NCI-H1694 treated with DMSO at 0.1 percent for 48 hours (cell line): ENCODE measurements around the gene ERC2.

Experiments
- DNase-seq: peaks from one replicate; lab custom pipeline; 2025; lab: John Stamatoyannopoulos, UW

ERC2 gene

GRCh38 chr3:55678546-55679216 lies 789.6 kb downstream of the ERC2 start:
- DNase-seq, result no peak

- no peak for DNase-seq
Measured at GRCh38 chr3:55676643-55677042, 791.6 kb downstream of the ERC2 start.

- no peak for DNase-seq
Measured at GRCh38 chr3:55675478-55675877, 792.8 kb downstream of the ERC2 start.

- no peak for DNase-seq
Measured at GRCh38 chr3:55673764-55674163, 794.5 kb downstream of the ERC2 start.

- DNase-seq, result no peak
Measured at GRCh38 chr3:55669133-55669532, 799.1 kb downstream of the ERC2 start.

GRCh38 chr3:55668359-55668758 lies 799.9 kb downstream of the ERC2 start:
- no peak for DNase-seq

- no peak for DNase-seq
Measured at GRCh38 chr3:55664387-55664786, 803.9 kb downstream of the ERC2 start.

GRCh38 chr3:55662683-55663082 lies 805.6 kb downstream of the ERC2 start:
- DNase-seq, result no peak

GRCh38 chr3:55661571-55661970 lies 806.7 kb downstream of the ERC2 start:
- no peak for DNase-seq

GRCh38 chr3:55661141-55661540 lies 807.1 kb downstream of the ERC2 start:
- DNase-seq, result peak; percentile 1

GRCh38 chr3:55660642-55661041 lies 807.6 kb downstream of the ERC2 start:
- no peak for DNase-seq

- no peak for DNase-seq
Measured at GRCh38 chr3:55659701-55660100, 808.6 kb downstream of the ERC2 start.

GRCh38 chr3:55658690-55659562 lies 809.3 kb downstream of the ERC2 start:
- no peak for DNase-seq

- DNase-seq, result no peak
Measured at GRCh38 chr3:55658270-55658669, 810.0 kb downstream of the ERC2 start.

- no peak for DNase-seq
Measured at GRCh38 chr3:55655544-55655943, 812.7 kb downstream of the ERC2 start.

GRCh38 chr3:55654123-55654760 lies 814.0 kb downstream of the ERC2 start:
- no peak for DNase-seq

GRCh38 chr3:55651011-55651410 lies 817.3 kb downstream of the ERC2 start:
- DNase-seq, result no peak

GRCh38 chr3:55650011-55650410 lies 818.3 kb downstream of the ERC2 start:
- no peak for DNase-seq

GRCh38 chr3:55649554-55649953 lies 818.7 kb downstream of the ERC2 start:
- DNase-seq, result no peak

- DNase-seq, result no peak
Measured at GRCh38 chr3:55648591-55649318, 819.5 kb downstream of the ERC2 start.

- DNase-seq, result no peak
Measured at GRCh38 chr3:55647670-55648069, 820.6 kb downstream of the ERC2 start.

- DNase-seq, result no peak
Measured at GRCh38 chr3:55647063-55647462, 821.2 kb downstream of the ERC2 start.
